ENCODE results near the gene SPIB. TPM values are rescaled to one million over a fixed set of nuclear protein-coding genes. Genes with fewer than 3 reads are reported as not detected.

The SPIB gene
- polyA plus RNA-seq, 1 experiment: not detected

- no peak overlapping the region for H3K4me3 ChIP-seq (ENCODE audit: low read depth, low read length)
- DNase-seq (ENCODE audit: low read depth, low spot score): no peak
- no peaks in the 10 kb centered on the region; the same call in 1 of the 2 replicates for H3K9me3 ChIP-seq (ENCODE audit: control insufficient read depth, insufficient read depth, low read length)
- no peak overlapping the region for H3K27ac ChIP-seq (ENCODE audit: low read depth, low read length)
- H3K27me3 ChIP-seq (ENCODE audit: control insufficient read depth, insufficient read depth, low read length): peaks cover 2% of the 10 kb centered on the region
- CTCF ChIA-PET: no interaction called here
- TF ChIP-seq CTCF (IDR thresholded peaks at IDR 0.05; ENCODE audit: low read depth, low read length): no peak
- POLR2A ChIA-PET: no interaction called here
These were observed 25.3 kb downstream of the SPIB start for GRCh38 chr19:50444059-50444458.

- H3K9me3 ChIP-seq (ENCODE audit: control insufficient read depth, insufficient read depth, low read length): no peaks in the 10 kb centered on the region; the same call in 1 of the 2 replicates
- no peak overlapping the region for H3K4me3 ChIP-seq (ENCODE audit: low read depth, low read length)
- ChIA-PET POLR2A (no interaction called here), CTCF (no interaction called here)
- no peak for TF ChIP-seq CTCF (IDR thresholded peaks at IDR 0.05; ENCODE audit: low read depth, low read length)
- no peak for DNase-seq (ENCODE audit: low read depth, low spot score)
- no peak overlapping the region for H3K27ac ChIP-seq (ENCODE audit: low read depth, low read length)
- H3K27me3 ChIP-seq (ENCODE audit: control insufficient read depth, insufficient read depth, low read length): peaks cover 5% of the 10 kb centered on the region
These were observed 28.3 kb downstream of the SPIB start for GRCh38 chr19:50447053-50447452.

- H3K27me3 ChIP-seq (ENCODE audit: control insufficient read depth, insufficient read depth, low read length): peaks cover 5% of the 10 kb centered on the region
- H3K4me3 ChIP-seq (ENCODE audit: low read depth, low read length): no peak overlapping the region
- TF ChIP-seq CTCF (IDR thresholded peaks at IDR 0.05; ENCODE audit: low read depth, low read length): no peak
- no peak overlapping the region for H3K27ac ChIP-seq (ENCODE audit: low read depth, low read length)
- CTCF ChIA-PET: no interaction called here
- POLR2A ChIA-PET: no interaction called here
- DNase-seq (ENCODE audit: low read depth, low spot score): no peak
- no peaks in the 10 kb centered on the region; the same call in 1 of the 2 replicates for H3K9me3 ChIP-seq (ENCODE audit: control insufficient read depth, insufficient read depth, low read length)
These were observed 29.0 kb downstream of the SPIB start for GRCh38 chr19:50447750-50448149.

GRCh38 chr19:50449236-50449899 is 30.6 kb downstream of the SPIB start:
- ChIA-PET CTCF (interaction anchor here (1.7 kb wide), 1 partner anchor 13 kb away, joined by 6 read pairs; no protein-coding TSS in a partner anchor), POLR2A (no interaction called here)
- H3K27me3 ChIP-seq (ENCODE audit: control insufficient read depth, insufficient read depth, low read length): peaks cover 5% of the 10 kb centered on the region
- H3K27ac ChIP-seq (ENCODE audit: low read depth, low read length): no peak overlapping the region
- no peak overlapping the region for H3K4me3 ChIP-seq (ENCODE audit: low read depth, low read length)
- no peak for DNase-seq (ENCODE audit: low read depth, low spot score)
- no peaks in the 10 kb centered on the region; the same call in 1 of the 2 replicates for H3K9me3 ChIP-seq (ENCODE audit: control insufficient read depth, insufficient read depth, low read length)
- no peak for TF ChIP-seq CTCF (IDR thresholded peaks at IDR 0.05; ENCODE audit: low read depth, low read length)

- ChIA-PET CTCF (interaction anchor here (1.7 kb wide), 1 partner anchor 12 kb away, joined by 6 read pairs; no protein-coding TSS in a partner anchor), POLR2A (no interaction called here)
- H3K4me3 ChIP-seq (ENCODE audit: low read depth, low read length): no peak overlapping the region
- H3K9me3 ChIP-seq (ENCODE audit: control insufficient read depth, insufficient read depth, low read length): no peaks in the 10 kb centered on the region; the same call in 1 of the 2 replicates
- H3K27ac ChIP-seq (ENCODE audit: low read depth, low read length): no peak overlapping the region
- DNase-seq (ENCODE audit: low read depth, low spot score): no peak
- H3K27me3 ChIP-seq (ENCODE audit: control insufficient read depth, insufficient read depth, low read length): peaks cover 5% of the 10 kb centered on the region
- no peak for TF ChIP-seq CTCF (IDR thresholded peaks at IDR 0.05; ENCODE audit: low read depth, low read length)
These were observed 31.9 kb downstream of the SPIB start for GRCh38 chr19:50450369-50451222.

Data from AG04450 (cell line).